Rectal smooth muscle tissue (tissue), 1 donor: Measurements from ENCODE around the gene CHN2.

Source experiments
- H3K27ac ChIP-seq: one replicate; pipeline ENCODE4 v1.7.0; 2013; ENCODE audit warnings: low read depth, low read length, inconsistent platforms
- H3K27me3 ChIP-seq: one replicate; pipeline ENCODE4 v1.7.0; 2013; ENCODE audit warnings: low read length; ENCODE audit not compliant: control insufficient read depth, insufficient read depth
- H3K36me3 ChIP-seq: one replicate; pipeline ENCODE4 v1.7.0; 2013; ENCODE audit warnings: low read length; ENCODE audit not compliant: control insufficient read depth, insufficient read depth
- H3K4me1 ChIP-seq: one replicate; pipeline ENCODE4 v1.7.0; 2013; ENCODE audit warnings: low read length; ENCODE audit not compliant: control insufficient read depth, insufficient read depth
- H3K4me3 ChIP-seq: one replicate; pipeline ENCODE4 v1.7.0; 2013; ENCODE audit warnings: low read length
- H3K9ac ChIP-seq: one replicate; pipeline ENCODE4 v1.7.0; 2013; ENCODE audit warnings: low read length

CHN2 gene

DNA sequence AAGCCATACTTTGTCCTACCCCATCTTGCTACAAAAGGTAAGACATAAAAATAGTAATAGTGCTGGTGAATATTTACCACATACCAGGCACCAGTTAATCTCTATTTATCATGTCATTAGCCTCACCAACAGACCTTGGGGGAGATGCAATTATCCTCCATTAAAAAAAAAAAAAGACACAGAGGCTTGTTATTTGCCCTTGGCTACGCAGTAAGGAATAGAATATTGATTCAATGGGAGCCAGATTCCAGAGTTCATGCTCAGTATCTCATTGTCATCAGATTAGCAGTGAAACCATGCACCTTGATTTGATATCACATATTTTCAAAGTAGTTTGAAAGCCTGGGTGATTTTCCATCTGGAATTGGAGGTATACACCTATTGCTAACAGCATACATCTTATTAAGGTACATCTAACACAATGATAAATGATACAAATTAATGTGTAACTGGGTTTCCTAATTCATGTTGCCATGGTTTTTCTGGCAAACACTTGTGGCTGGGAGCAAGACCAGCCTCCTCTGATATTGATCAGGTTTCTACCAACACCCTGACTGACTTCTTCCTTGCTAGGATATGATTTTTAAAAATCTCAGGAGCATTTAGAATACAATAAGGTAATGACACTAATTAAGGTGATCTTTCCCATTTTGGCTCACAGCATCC lies 301.9 kb downstream of the CHN2 start:
- Histone ChIP-seq H3K9ac (no peak overlapping the region), H3K4me3 (no peak overlapping the region), H3K36me3 (no peaks in the 10 kb centered on the region), H3K27me3 (no peaks in the 10 kb centered on the region), H3K27ac (no peak overlapping the region), H3K4me1 (no peaks in the 10 kb centered on the region)

DNA sequence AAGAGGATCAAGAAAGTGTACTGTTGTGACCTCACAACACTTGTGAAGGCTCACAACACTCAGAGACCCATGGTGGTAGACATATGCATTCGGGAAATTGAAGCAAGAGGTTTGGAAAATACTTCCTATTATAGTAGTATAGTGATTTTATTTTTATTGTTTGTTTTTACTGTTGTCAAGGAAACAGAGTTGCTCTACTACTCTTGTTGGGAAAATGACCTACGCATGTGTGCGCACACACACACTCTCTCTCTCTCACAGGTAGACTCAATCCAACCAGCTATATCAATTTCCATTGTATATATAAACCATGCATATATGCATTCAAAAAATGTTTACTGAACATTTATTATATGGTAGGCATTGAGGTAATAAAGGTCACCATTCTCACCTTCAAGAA lies 305.4 kb downstream of the CHN2 start:
- no peak overlapping the region for H3K9ac ChIP-seq
- H3K27me3 ChIP-seq, result no peaks in the 10 kb centered on the region
- H3K27ac ChIP-seq, result no peak overlapping the region
- no peaks in the 10 kb centered on the region for H3K36me3 ChIP-seq
- no peaks in the 10 kb centered on the region for H3K4me1 ChIP-seq
- H3K4me3 ChIP-seq, result no peak overlapping the region

DNA sequence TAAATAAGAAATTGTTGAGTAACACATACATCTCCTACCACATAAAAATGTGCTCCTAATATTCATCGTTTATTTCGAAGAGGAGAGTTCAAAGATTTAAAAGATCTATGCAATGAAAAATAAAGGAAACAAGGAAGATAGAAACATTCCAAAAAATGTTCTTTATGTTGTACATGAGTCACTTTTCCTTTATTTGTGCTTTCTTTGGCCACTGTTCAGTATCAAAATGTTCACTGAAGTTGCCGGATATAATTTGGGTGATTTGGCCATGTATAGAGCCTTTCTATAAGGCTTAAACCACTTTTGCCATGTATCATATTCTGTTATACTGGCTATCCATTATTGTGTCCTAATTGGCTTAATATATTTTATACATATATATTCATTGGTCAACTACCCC lies 306.1 kb downstream of the CHN2 start:
- Histone ChIP-seq H3K27ac (no peak overlapping the region), H3K27me3 (no peaks in the 10 kb centered on the region), H3K4me3 (no peak overlapping the region), H3K36me3 (no peaks in the 10 kb centered on the region), H3K4me1 (no peaks in the 10 kb centered on the region), H3K9ac (no peak overlapping the region)

DNA sequence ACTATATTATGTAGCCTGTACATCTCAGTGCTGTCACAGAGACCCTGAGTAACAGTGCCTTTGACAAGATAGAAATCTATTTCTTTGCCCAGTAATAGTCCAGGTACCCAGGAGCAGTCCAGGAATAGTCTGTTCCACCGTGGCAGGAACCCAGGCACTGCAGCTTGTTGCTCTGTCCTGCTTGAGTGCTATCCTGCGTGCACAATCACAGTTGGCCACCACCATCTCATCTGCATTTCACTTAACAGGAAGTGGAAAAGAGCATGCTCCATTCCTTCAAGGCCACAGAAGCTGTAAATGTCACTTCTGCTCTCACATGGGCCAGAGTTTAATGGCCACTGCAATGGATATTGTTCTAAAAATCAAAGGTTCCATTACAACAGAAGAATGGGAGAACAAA lies 307.6 kb downstream of the CHN2 start:
- Histone ChIP-seq H3K4me1 (no peaks in the 10 kb centered on the region), H3K27ac (no peak overlapping the region), H3K9ac (no peak overlapping the region), H3K4me3 (no peak overlapping the region), H3K36me3 (no peaks in the 10 kb centered on the region), H3K27me3 (no peaks in the 10 kb centered on the region)

DNA sequence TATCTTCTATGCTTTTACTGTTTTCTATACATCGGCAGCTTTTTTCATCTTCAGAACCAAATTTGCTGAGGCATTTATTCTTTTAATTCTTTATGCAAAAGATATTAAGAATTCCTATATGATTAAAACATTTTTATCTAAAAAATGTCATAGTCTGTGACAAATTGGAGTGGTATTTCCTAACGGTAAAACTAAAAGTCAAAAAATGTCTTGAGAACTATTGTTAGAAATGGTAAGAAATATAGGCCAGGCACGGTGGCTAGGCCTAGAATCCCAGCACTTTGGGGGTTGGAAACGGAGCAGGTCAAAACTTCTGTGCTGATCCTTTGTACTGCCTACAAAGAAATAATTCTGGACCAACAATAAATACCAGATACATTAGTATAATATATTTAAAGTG lies 311.4 kb downstream of the CHN2 start:
- H3K27me3 ChIP-seq, result no peaks in the 10 kb centered on the region
- no peaks in the 10 kb centered on the region for H3K4me1 ChIP-seq
- H3K9ac ChIP-seq, result no peak overlapping the region
- H3K36me3 ChIP-seq, result peaks cover 2% of the 10 kb centered on the region
- H3K27ac ChIP-seq, result no peak overlapping the region
- no peak overlapping the region for H3K4me3 ChIP-seq

DNA sequence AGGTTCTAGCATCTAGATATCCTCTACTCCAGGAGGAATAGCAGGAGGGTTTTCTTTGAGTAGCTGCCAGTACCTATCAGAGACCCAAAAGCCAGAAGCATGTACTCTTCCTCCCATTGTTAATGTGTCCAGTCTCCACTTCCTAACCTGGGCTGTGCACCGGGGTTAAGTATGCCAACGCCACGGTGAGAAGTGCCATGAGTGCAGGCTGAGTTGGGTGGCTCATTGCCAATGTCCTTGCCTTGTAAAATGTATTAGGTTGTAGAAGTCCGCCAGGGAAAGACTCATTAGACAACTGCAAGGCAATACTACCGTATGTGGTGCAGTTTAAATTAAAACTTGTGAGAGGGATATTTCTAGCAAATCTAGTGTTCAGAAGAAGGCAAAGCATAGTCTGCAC lies 314.0 kb downstream of the CHN2 start:
- H3K27me3 ChIP-seq, result no peaks in the 10 kb centered on the region
- no peak overlapping the region for H3K9ac ChIP-seq
- H3K27ac ChIP-seq, result no peak overlapping the region
- H3K4me1 ChIP-seq, result no peaks in the 10 kb centered on the region
- peaks cover 2% of the 10 kb centered on the region for H3K36me3 ChIP-seq
- no peak overlapping the region for H3K4me3 ChIP-seq

DNA sequence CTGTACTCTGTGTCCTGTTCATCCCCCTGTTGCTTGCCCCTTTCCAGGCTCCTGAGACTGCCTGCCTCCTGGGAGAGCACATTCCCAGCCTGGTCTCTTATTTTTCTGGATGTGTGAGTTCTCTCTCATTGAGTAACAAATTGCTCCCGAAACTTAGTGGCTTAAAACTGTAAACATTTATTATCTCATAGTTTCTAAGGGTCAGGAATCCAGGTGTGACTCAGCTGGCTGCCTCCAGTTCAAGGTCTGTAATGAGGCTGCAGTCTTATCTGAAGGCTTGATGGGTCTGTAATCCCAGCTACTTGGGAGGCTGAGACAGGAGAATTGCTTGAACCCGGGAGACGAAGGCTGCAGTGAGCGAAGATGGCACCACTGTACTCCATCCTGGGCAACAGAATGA lies 315.5 kb downstream of the CHN2 start:
- no peak overlapping the region for H3K9ac ChIP-seq
- no peak overlapping the region for H3K27ac ChIP-seq
- no peaks in the 10 kb centered on the region for H3K4me1 ChIP-seq
- no peak overlapping the region for H3K4me3 ChIP-seq
- no peaks in the 10 kb centered on the region for H3K27me3 ChIP-seq
- peaks cover 2% of the 10 kb centered on the region for H3K36me3 ChIP-seq

DNA sequence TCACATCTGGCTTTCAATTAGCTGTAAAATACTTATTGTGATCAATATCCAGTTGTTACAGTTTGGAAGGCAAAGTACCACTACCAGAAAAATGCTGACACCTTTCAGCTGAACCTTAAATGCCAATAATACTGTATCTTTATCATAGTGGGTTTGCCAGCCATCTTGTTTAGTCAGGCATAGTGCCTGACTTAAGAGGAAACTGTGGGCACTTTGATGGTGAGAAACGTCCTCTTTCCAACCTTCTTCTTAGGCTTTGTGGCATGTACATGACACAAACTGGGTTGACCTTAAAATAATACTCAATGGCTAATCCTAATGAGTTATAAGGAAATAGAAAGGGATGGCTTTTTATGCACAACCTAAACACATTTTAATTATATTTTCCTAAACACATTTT lies 316.8 kb downstream of the CHN2 start:
- H3K4me1 ChIP-seq, result no peaks in the 10 kb centered on the region
- no peaks in the 10 kb centered on the region for H3K27me3 ChIP-seq
- H3K36me3 ChIP-seq, result peaks cover 2% of the 10 kb centered on the region
- no peak overlapping the region for H3K4me3 ChIP-seq
- no peak overlapping the region for H3K9ac ChIP-seq
- no peak overlapping the region for H3K27ac ChIP-seq

DNA sequence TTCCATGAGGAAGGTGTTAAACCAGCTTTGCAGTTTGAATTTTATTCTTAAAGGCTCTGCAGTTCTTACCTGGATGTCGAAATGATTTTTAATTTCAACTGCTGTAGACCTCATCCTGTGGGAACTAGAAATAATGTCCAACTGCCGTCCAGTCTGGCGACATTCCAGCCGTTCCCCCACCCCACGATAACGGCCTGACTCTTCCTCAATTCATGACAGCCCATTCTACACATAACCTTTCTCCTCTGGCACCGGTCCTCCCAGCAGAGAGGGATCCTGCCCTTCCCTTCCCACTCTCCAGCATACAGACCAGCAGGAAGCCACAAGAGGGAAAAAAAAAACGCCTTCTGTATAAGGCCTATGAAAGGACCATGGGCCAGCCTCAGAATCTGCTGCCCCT lies 317.3 kb downstream of the CHN2 start:
- Histone ChIP-seq H3K4me1 (no peaks in the 10 kb centered on the region), H3K27ac (no peak overlapping the region), H3K36me3 (peaks cover 2% of the 10 kb centered on the region), H3K4me3 (no peak overlapping the region), H3K27me3 (no peaks in the 10 kb centered on the region), H3K9ac (no peak overlapping the region)

DNA sequence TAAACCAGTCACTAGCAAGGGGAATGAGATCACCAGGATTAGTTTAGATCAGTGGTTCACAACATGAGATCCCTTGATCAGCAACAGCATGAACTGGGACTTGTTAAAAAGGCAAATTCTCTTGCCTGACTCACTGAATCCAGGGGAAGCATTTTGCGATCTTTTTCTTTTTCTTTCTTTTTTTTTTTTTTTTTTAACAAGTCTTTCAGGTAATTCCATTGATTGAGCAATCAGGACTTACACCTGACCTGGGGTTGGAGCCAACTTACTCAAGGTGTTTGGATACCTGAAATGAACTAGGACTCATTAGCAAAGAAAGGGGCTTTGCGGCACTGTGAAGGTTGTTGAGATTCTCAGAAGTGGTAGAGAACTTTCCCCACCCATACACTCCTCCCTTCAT lies 321.9 kb downstream of the CHN2 start:
- H3K27ac ChIP-seq, result no peak overlapping the region
- H3K9ac ChIP-seq, result no peak overlapping the region
- no peaks in the 10 kb centered on the region for H3K27me3 ChIP-seq
- no peaks in the 10 kb centered on the region for H3K4me1 ChIP-seq
- no peaks in the 10 kb centered on the region for H3K36me3 ChIP-seq
- no peak overlapping the region for H3K4me3 ChIP-seq

DNA sequence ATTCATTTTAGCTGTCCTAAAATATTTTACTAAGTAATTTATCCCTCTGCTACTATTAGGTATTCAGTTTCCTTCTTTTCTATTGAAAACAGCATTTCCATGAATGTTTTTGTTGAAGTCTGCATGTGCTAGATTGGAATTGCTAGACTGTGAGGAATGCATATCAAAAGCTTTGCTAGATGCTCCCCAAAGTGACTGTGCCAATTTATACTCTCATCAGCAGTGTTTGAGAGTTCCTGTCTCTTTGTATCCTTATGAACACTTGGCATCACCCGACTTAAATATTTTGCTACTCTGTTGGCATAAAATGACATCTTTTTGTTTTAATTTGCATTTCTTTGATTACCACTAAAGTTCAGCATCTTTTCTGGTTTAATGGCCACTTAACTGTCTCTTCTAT lies 324.0 kb downstream of the CHN2 start:
- Histone ChIP-seq H3K36me3 (no peaks in the 10 kb centered on the region), H3K27ac (no peak overlapping the region), H3K27me3 (no peaks in the 10 kb centered on the region), H3K9ac (no peak overlapping the region), H3K4me1 (no peaks in the 10 kb centered on the region), H3K4me3 (no peak overlapping the region)

DNA sequence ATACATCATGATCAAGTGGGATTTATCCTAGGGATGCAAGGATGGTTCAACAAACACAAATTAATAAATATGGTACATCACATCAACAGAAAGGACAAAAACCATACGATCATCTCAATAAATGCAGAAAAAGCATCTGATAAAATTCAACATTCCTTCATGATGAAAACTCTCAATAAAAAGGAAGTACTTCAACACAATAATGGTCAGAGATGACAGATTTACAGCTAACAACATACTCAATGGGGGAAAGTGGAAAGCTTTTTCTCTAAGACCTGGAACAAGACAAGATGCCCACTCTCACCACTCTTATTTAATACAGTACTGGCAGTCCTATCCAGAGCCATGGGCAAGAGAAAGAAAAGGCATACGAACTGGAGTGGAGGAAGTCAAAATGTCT lies 329.2 kb downstream of the CHN2 start:
- Histone ChIP-seq H3K27me3 (no peaks in the 10 kb centered on the region), H3K9ac (no peak overlapping the region), H3K36me3 (no peaks in the 10 kb centered on the region), H3K4me3 (no peak overlapping the region), H3K4me1 (no peaks in the 10 kb centered on the region), H3K27ac (no peak overlapping the region)

DNA sequence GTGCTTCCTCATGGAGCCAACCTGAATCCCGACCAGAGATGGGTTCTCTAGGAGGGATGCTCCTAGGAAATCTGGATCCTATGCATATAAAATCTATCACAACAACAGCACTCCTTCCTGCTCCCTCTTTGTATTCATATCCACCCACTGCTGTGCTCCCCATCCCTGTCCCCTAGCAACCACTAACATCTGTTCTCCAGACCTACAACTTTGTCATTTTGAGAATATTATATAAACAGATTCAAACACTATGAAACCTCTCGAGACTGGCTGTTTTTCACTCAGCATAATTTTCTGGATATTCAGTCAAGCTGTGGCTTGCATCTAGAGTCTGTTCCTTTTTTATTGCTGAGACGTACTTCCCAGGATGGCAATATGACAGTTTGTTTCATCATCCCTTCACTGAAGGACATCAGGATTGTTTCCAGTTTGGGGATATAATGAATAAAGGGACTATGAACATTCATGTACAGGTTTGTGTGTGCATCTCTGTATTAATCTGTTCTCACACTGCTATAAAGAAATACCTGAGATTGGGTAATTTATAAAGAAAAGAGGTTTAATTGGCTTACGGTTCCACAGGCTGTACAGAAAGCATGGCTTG lies 333.0 kb downstream of the CHN2 start:
- no peaks in the 10 kb centered on the region for H3K36me3 ChIP-seq
- H3K9ac ChIP-seq, result no peak overlapping the region
- H3K4me3 ChIP-seq, result no peak overlapping the region
- H3K27ac ChIP-seq, result no peak overlapping the region
- no peaks in the 10 kb centered on the region for H3K27me3 ChIP-seq
- no peaks in the 10 kb centered on the region for H3K4me1 ChIP-seq
